ENCODE results near the gene ATP6V1A.

Gene ATP6V1A

GRCh38 chr3:113747283-113748046, 630 bp downstream of the ATP6V1A start:
- DNase-seq (ENCODE audit: low read depth): no peak

GRCh38 chr3:113751141-113751540, 4.3 kb downstream of the ATP6V1A start:
- no peak for DNase-seq (ENCODE audit: low read depth)

GRCh38 chr3:113753376-113753985, 6.6 kb downstream of the ATP6V1A start:
- no peak for DNase-seq (ENCODE audit: low read depth)

GRCh38 chr3:113754494-113755159, 7.8 kb downstream of the ATP6V1A start:
- DNase-seq (ENCODE audit: low read depth): no peak

- no peak for DNase-seq (ENCODE audit: low read depth)
These were observed 11.7 kb downstream of the ATP6V1A start for GRCh38 chr3:113758389-113759024.

GRCh38 chr3:113764698-113765097, 17.9 kb downstream of the ATP6V1A start:
- DNase-seq (ENCODE audit: low read depth): no peak

- DNase-seq (ENCODE audit: low read depth): no peak
These were observed 22.7 kb downstream of the ATP6V1A start for GRCh38 chr3:113769551-113769950.

- DNase-seq (ENCODE audit: low read depth): no peak
These were observed 25.2 kb downstream of the ATP6V1A start for GRCh38 chr3:113771993-113772392.

- DNase-seq (ENCODE audit: low read depth): no peak
These were observed 26.5 kb downstream of the ATP6V1A start for GRCh38 chr3:113773381-113773780.

GRCh38 chr3:113775516-113775915, 28.7 kb downstream of the ATP6V1A start:
- no peak for DNase-seq (ENCODE audit: low read depth)

GRCh38 chr3:113776564-113776963, 29.7 kb downstream of the ATP6V1A start:
- DNase-seq (ENCODE audit: low read depth): no peak

- no peak for DNase-seq (ENCODE audit: low read depth)
These were observed 36.6 kb downstream of the ATP6V1A start for GRCh38 chr3:113783463-113783862.

GRCh38 chr3:113783980-113784379, 37.1 kb downstream of the ATP6V1A start:
- DNase-seq (ENCODE audit: low read depth): no peak

GRCh38 chr3:113791381-113791780, 44.5 kb downstream of the ATP6V1A start:
- no peak for DNase-seq (ENCODE audit: low read depth)

- no peak for DNase-seq (ENCODE audit: low read depth)
These were observed 47.7 kb downstream of the ATP6V1A start for GRCh38 chr3:113794526-113794925.

- DNase-seq (ENCODE audit: low read depth): no peak
These were observed 48.9 kb downstream of the ATP6V1A start for GRCh38 chr3:113795693-113796092.

GRCh38 chr3:113802795-113803455, 56.1 kb downstream of the ATP6V1A start:
- no peak for DNase-seq (ENCODE audit: low read depth)

GRCh38 chr3:113804661-113805060, 57.8 kb downstream of the ATP6V1A start:
- no peak for DNase-seq (ENCODE audit: low read depth)

GRCh38 chr3:113805249-113805648, 58.4 kb downstream of the ATP6V1A start:
- DNase-seq (ENCODE audit: low read depth): no peak

- no peak for DNase-seq (ENCODE audit: low read depth)
These were observed 66.0 kb downstream of the ATP6V1A start for GRCh38 chr3:113812854-113813253.

- no peak for DNase-seq (ENCODE audit: low read depth)
These were observed 73.0 kb downstream of the ATP6V1A start for GRCh38 chr3:113819866-113820265.

GRCh38 chr3:113825090-113825489, 78.3 kb downstream of the ATP6V1A start:
- no peak for DNase-seq (ENCODE audit: low read depth)
